ENCODE measurements around the gene VAPB.

The VAPB gene

DNA sequence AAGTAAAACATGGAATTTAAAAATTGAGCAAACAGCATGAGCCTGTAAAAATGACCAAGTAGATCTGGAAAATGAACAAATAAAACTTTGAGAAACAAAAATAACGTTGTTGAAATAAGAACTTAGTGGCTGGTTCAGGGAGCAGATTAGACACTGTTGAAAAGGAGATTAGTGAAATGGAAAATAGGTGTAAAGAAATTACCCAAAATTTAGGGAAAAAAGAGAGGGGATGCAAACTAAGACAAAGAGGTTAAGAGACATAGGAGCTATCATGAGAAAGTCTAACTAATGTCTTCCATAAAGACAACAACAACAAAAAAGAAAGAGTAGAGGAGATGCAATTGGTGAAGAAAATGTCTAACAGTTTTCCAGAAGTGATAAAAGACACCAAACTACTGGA, 97.2 kb downstream of the VAPB start:
- no peak for DNase-seq

DNA sequence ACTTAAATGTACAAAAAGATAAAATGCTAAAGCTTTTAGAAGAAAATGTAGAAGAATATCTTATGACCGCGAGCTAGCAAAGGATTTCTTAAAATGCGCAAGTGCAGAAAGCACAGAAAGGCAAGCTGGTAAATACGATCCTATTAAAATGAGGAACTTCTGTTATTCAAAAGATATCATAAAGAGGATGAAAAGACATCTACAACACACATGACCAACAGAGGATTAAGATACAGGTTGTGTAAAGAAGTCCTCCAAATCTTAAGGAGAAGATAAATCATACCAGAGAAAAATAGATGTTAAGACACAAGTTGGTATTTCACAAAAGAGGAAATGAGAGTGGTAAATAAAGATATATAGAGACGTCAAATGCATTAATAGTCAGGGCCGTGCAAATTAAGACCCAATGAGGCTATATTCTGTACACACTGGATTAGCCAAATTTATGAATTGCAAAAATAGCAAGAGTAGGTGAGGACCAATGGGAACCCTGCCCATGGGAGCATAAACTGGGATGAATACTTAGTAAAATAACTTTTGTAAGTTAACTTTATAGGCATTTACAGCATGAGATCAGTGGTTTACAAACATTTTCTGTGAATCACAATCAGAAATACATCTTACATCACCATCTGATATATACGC, 103.2 kb downstream of the VAPB start:
- DNase-seq, result no peak

DNA sequence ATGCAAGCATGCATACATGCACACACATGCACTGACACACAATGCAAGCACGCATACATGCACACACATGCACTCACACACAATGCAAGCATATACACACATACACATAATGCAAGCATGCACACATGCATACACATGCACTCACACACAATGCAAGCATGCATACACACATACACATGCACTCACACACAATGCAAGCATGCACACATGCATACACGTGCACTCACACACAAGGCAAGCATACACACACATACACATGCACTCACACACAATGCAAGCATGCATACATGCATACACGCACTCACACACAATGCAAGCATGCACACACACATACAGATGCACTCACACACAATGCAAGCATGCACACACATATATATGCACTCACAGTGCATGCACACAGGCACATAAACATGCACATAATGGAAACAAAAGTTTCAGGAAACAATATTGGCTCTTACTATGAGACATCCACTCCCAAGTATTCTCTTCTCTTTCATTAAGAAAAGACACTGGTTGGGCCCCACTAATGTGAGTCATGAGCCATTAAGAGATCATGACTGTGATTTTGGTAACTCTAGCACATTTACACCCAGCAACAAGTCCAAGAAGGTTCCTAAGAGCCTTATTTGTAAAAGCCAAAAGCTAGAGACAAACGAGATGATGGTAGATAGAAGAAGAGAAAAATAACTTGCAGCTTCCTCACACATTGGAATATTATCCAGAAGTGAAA, 103.9 kb downstream of the VAPB start:
- DNase-seq, result no peak

DNA sequence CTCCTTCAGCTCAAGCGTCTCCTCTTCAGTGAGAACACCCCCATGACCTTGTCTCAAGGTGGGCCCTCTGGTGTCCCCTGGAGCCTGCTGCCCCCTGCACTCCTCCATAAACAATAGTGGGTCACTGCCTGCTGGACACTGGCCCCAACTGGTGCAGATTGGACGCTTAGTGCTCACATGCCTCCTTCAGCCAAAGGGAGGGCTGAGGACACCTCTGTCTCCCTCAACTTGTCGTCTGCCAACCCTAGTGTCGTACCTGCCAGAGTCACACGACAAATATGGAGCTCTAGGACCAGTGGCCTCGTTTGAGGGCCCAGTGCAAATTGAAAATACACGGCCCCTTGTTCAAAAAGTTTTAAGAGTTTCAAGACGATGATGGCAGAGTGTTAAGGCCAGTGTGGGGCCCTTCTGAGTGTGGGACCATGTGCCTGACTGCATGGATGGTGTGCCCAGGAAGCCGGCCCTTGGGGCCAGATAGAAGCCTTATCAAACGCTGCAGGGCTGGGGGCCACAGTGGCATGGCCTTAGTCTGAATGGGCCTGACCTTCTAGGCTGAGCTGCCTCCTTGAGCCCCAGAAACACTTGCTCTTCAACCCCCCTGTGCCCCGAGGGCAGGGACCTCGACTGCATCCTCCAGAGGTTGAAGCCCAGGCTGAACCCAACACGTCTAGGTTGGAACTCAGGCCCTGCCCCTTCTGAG, 106.0 kb downstream of the VAPB start:
- no peak for DNase-seq

DNA sequence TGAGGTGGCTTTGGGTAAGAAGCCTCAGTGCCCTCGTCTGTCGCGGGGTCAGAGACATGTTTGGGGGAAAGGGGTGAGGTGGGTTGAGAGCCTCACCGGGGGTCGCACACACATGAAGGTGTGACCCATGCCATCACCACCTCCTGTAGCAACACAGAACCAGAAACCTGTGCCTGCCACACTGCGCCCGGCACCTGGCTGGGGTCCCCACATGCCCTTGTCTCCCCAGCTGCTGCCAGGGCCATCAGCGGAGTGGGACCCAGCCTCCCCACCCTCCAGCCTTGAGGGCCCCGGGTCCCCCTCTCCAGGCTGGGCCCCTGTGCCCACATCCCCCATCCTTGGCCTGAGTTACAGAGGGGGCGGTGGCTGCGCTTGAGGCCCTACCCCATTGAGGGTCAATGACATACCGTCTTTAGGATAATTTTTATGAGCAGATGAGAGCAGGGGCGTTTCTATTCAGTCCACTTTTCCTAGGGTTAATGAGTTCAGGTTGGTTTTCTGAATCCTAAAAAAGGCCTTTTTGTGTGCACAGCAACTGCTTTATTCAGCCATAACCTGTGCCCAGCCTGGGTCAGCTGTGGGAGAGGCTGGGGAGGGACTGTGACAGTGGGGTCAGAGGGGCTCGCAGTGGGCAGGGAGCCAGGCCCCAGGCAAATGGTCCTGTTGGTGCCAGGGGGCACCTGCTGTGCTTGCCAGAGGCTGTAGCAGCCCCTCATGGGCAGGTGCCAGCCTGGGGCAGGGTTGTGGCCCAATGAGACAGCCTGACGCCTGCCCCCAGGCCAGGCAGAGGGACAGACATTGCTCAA, 106.8 kb downstream of the VAPB start:
- no peak for DNase-seq

DNA sequence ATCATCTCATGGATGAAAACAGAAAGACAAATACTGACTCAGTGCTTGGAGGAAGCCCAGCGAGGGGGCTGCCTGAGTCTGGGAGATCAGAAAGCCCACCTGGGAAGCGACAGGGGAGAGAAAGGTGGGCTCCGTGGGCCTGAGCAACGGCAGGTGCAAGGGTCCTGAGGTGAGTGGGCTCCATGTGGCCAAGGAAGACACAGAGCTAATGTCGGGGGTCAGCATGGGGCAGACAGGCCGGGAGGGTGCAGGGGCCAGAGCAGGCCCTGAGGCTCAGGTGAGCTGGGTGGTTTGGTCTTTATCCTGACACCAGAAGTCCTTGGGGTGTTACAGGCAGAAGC, 107.4 kb downstream of the VAPB start:
- no peak for DNase-seq

DNA sequence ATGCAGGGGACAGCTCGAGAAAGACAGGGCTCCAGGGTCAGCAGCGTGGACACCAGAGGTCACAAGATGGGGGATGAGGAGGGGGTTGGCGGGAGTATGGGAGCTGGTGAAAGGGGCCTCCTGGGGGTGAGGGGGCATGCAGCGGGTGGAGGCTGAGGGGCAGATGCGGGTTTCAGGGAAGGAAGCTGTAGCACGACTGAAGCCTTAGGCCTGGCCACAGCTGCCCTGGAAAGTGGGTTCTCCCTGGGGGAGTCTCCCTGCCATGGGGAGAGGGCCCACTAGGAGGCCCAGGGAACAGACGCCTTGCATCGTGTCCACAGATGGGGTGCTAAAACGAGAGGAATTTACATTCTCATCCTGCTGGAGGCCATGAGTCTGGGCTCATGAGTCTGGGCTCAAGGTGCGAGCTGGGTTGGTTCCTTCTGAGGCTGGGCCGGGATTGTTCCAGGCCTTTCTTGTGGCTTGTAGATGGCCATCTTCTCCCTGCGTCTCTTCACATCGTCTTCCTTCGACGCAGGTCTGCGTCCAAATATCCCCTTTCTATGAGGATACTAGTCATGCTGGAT, 108.1 kb downstream of the VAPB start:
- DNase-seq, result no peak

DNA sequence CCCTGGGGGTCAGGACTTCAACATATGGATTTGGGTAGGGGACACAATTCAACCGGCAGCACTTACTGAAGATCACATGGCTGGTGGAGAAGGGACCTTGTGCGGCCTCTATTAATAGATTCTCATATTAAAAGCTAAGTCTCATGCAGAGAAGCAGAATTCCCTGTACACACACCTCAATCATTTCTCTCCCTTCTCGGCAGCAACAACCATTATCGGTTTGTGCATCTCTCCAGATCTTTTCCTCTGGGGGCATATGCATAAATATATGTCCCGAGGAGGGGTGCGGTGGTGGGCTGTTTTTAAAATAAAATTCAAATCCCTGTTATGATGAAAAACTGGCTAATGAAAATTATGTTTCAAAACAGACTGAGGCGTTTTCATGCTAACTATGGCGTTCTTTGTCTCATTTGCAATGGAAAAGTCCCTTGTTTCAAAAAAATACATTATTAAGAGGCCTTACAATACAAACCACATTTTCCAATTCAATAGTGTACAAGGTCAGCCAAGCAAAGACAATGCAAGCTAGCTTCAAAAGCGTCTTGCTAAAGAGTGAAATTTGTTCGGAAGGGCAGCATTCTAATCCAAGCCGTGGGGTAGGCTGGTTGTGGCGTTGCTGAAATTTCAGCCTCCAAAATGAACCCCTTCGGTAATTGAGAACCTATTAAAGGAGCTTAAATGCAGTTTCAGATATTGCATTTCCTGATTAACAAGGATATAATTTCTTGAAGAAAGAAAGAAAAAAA, 108.9 kb downstream of the VAPB start:
- DNase-seq, result no peak

DNA sequence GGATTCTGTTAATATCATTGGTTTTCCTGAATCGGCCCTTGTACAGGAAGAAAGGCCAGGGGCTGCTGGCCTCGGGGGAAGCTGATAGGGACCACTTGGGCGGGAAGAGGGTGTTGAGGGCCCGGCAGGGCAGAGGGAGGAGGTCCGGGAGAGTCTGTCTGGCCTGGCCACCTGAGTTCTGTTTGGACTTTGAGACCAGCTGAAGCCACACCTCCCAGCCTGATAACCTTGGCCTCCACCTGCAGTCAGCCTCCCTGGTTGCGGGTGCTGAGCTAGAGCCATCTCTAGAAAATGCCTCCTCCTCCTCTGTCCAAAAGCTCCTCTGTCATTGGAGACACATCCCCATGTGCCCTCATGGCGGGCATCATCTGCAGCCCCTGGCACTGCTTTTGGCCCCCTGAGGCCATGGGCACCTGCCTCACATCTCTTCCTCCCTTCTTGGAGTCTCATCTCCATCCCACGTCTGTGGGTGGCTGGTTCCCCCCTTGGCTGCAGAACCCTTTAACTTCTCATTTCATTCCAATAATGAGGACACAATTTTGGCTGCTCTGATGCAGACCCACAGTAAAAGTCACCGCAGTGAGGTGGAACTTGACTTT, 109.5 kb downstream of the VAPB start:
- no peak for DNase-seq

DNA sequence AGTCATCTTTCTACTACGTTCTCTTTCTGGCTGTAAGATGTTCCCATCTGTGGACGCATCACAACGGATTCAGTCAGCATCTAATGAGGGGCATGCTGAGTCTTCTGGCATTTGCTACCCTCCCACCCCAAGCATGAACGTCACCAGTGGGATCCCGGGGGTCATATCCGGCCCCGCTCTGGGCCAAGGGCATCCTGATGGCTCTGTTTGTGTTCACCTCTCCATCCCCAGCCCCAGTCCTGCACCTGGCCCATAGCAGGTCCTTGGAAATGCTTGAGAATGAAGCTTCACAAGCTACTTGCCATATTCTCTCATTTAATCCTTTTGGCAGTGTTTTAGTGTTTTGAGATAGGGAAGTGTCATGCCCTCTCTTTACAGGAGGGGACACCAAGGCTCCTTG, 111.2 kb downstream of the VAPB start:
- no peak for DNase-seq

Measured in CD4-positive, alpha-beta T cell treated with Interleukin-4 for 4 hours (primary cell).